GM19193 (cell line): Measurements from ENCODE around the gene ECI2.
A peak's percentile ranks its signal among the peaks of the same experiment; 100 is the strongest.

Experiments
- POLR2A ChIP-seq: IDR thresholded peaks from 4 replicates; pipeline ENCODE4 v1.6.1; 2011; ENCODE audit not compliant: insufficient read depth, insufficient read length; ENCODE audit errors: extremely low read depth

The ECI2 gene, protein sequence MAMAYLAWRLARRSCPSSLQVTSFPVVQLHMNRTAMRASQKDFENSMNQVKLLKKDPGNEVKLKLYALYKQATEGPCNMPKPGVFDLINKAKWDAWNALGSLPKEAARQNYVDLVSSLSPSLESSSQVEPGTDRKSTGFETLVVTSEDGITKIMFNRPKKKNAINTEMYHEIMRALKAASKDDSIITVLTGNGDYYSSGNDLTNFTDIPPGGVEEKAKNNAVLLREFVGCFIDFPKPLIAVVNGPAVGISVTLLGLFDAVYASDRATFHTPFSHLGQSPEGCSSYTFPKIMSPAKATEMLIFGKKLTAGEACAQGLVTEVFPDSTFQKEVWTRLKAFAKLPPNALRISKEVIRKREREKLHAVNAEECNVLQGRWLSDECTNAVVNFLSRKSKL

DNA sequence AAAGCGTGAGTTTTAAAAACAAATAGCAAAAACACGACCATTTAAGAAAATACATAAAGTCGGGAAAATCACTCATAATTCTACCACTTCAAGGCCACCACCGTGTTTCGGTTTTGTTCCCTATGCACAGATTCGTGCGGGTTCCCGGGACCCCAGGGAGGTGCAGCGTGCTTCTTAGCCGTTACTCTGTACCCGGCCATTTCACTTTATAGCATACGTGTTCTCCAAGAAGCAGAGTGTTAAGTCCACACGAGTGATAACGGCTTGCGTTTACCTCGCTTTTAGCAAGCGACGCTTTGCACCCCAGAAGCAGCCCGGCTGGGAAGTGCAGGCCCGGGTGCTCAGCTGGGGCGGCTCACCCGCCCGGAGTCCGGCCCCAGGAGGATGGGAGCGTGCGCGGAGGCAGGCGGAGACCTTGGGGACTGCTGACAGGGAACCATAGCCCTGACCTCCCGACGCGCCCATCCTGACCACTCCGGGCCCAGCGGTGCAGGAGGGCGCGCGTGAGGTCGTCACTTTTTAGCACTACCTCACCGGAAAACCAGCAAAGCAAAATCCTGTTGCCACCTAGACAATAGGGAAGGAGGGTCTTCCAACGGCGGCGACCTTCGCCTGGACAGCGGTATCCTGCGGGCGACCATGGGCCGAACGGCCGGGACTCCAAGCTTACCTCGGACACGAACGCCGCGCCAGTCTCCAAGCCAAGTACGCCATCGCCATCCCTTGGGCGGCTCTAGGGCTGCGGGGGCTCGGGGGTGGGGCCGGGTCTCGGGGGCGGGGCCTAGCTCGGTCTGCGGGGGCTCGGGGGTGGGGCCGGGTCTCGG, at the start of gene ECI2:
TSS of gene ECI2 (minus strand) at position 735 of the 824 bp plus-strand sequence. CDS start at position 720, 15 bp downstream.
- peak; percentile 50 for TF ChIP-seq POLR2A

GRCh38 chr6:4180652-4181255, 45.4 kb upstream of the ECI2 start:
- no peak for TF ChIP-seq POLR2A

GRCh38 chr6:4179960-4180651, 44.7 kb upstream of the ECI2 start:
- no peak for TF ChIP-seq POLR2A

DNA sequence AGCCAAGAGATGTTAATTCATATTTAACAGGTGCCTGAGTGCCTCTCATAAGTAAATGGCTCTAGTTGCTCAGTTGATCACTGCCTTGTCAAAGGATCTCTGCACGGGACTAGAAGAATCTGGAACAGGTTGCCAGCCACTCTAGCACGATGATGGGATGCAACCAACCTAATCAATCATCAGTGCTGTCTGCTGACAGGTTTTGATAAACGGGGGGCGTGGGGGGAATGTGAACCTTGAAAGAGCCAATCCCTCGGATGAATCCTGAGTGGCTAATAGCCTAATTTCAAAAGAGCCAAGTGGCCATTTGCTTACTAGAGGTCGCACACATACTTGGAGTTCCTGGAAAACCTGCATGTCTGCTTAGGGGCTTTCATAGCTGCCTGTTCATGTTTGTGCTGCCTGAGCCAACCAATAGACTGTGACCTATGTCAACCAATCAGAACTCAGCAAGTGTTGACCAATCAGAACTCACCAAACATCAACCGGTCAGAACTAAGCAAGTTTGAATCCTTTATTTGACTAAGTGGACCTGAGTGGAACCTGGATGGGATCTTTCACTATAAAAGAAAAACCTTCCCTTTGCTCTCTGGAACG, 43.5 kb upstream of the ECI2 start:
- TF ChIP-seq POLR2A: no peak

GRCh38 chr6:4176907-4177306, 41.5 kb upstream of the ECI2 start:
- no peak for TF ChIP-seq POLR2A

DNA sequence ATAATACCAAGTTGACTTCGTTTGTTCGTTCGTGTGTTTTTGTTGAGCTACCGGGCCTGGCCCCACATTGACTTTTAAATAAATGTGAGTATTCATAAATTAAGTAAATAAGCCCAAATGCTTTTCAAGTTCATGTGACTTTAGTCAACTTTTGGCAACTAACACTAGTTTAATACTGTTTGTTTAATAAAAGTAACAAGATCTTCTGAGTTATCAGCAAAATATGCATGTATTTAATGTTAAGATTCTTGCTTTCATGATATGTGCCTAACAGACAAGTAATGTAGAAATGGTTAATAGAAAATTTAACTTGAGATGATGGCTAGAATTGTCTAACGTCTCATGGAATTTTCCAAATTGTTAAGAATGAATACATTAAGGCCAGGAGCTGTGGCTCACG, 38.7 kb upstream of the ECI2 start:
- TF ChIP-seq POLR2A: no peak

DNA sequence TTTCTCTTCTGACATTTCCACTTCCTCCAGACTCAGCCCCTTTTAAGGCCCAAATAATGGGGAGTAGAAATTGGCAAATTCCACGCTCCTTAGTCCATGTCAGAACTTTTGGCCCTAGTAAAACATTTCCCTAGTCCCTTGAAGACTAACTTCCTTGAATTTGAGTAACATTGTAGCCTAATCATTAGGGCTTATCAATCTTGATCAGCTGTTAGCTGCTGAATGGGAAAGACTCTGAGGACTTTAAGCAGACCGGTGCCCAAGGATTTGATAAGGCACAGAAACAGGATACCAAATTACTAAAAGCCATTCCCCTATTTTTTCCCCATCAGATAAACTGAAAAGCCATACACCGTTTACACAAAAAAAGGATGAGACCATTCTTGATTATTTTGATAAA, 37.0 kb upstream of the ECI2 start:
- no peak for TF ChIP-seq POLR2A

- no peak for TF ChIP-seq POLR2A
Observed at GRCh38 chr6:4170297-4170696, 34.9 kb upstream of the ECI2 start.

DNA sequence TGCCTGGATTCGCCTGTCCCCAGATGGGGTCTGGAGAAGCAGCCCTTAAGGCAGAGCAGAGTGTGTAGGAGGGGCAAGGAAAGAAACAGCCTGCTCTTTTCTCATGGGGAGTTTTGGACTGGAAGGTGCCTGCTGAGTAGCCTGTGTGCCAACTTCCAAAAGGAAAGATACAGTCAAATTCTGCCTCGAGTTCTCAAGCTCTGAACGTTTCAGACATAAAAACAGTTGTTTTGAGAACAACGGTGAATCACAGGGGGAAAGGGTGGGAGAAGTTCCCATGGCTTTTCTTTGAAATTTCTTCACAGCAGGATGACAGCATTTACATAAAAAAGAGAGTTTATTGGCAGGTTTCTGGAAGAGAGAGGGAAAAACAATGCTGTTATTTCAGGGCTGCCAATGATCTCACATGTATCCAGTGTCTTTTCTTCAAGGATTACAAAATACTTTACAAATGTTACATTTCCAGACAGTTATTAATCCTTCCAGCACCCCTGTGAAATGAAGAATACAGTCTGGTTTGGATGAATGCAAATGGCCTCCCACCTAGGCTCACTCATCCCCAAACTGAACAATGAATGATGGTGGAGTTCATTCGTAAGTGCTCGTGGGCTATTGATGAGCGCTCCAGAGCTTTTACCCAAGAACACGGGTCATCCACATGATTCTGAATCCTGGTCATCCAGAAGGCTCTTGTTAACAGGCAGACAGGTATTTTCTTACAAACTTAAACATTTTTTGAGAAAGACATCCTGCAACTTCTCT, 33.8 kb upstream of the ECI2 start:
- TF ChIP-seq POLR2A: no peak

GRCh38 chr6:4167833-4168232, 32.5 kb upstream of the ECI2 start:
- TF ChIP-seq POLR2A: no peak

DNA sequence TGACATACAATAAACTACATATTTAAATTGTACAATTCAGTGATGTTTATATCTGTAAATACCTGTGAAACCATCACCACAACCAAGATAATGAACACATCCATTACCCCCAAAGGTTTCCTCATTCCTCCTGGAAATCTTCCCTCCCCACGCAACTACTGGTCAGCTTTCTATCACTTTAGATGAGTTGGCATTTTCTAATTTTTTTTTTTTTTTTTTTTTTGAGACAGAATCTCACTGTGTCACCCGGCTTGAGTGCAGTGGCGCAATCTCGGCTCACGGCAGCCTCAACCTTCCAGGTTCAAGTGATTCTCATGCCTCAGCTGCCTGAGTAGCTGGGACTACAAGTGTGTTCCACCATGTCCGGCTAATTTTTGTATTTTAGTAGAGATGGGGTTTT, 31.7 kb upstream of the ECI2 start:
- TF ChIP-seq POLR2A: no peak

DNA sequence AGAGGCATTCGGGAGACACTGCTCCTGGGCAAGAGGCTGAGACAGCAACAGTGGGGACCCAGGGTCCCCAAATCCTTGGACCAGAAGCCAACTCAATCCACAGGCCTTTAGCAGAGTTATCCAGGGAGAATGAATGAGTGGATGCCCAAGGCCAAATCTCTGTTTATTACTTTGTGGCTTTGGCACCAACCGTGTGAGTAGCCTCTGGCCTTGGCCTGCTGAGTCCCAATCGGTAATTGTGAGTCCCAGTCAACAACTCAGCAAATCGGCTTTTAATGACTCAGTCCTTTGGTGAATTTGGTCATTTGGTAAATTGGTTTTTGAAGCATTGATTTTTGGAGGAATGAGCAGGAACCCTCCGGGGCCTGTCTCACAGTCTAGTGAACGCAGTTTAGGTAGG, 29.1 kb upstream of the ECI2 start:
- no peak for TF ChIP-seq POLR2A

DNA sequence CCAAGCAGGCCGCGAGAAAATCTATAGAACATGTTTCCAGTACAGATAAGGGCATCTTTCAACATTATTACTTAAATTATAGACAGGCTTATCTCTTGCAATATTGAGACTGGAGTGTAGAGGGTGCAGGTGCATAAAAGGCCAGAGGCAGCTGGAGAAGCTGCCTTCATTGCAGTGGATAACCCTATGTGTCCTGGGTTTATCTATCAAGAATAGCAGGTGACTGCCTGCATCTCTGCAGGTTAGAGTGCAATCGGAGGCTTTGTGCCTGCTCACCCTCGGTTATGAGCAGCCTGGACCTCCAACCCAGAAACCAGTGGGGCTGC, 28.7 kb upstream of the ECI2 start:
- TF ChIP-seq POLR2A: no peak

GRCh38 chr6:4163408-4164116, 28.2 kb upstream of the ECI2 start:
- no peak for TF ChIP-seq POLR2A

- TF ChIP-seq POLR2A: no peak
Observed at GRCh38 chr6:4162370-4162769, 27.0 kb upstream of the ECI2 start.
